HG03521 (cell line): ENCODE data around the gene HNRNPA1.
"Not testable (repeated sequence)": the region's sequence is repeated elsewhere in the genome, so short reads cannot be mapped to it uniquely, and the experiment has no call there.

Experiments used
- ATAC-seq: cut with Tn5 transposase; IDR thresholded peaks from one replicate; pipeline ENCODE4 v1.9.1; 2021; ENCODE audit warnings: mild to moderate bottlenecking, moderate library complexity; ENCODE audit not compliant: unreplicated experiment

Gene HNRNPA1

GRCh38 chr12:54296393-54297099, 16.0 kb downstream of the HNRNPA1 start:
- no peak for ATAC-seq

GRCh38 chr12:54298904-54299303, 18.4 kb downstream of the HNRNPA1 start:
- ATAC-seq = no peak

- ATAC-seq = no peak
These were observed 19.1 kb downstream of the HNRNPA1 start for GRCh38 chr12:54299515-54300224.

GRCh38 chr12:54300225-54300731, 19.8 kb downstream of the HNRNPA1 start:
- ATAC-seq = no peak

GRCh38 chr12:54300732-54301427, 20.4 kb downstream of the HNRNPA1 start, which contains the start of gene NFE2:
Gene NFE2 (minus strand): TSS chr12:54301015. CDS start chr12:54295248, 5,767 bp downstream.
- ATAC-seq = no peak

GRCh38 chr12:54301428-54302048, 21.0 kb downstream of the HNRNPA1 start:
- ATAC-seq = no peak

- ATAC-seq = no peak
These were observed 23.1 kb downstream of the HNRNPA1 start for GRCh38 chr12:54303640-54304039.

- ATAC-seq = no peak
These were observed 23.8 kb downstream of the HNRNPA1 start for GRCh38 chr12:54304187-54304810.

GRCh38 chr12:54306925-54307741, 26.6 kb downstream of the HNRNPA1 start:
- no peak for ATAC-seq

- no peak for ATAC-seq
These were observed 30.5 kb downstream of the HNRNPA1 start for GRCh38 chr12:54311051-54311450.

- ATAC-seq = not testable (repeated sequence)
These were observed 31.8 kb downstream of the HNRNPA1 start for GRCh38 chr12:54312309-54312708.

GRCh38 chr12:54321363-54321762, 40.8 kb downstream of the HNRNPA1 start:
- no peak for ATAC-seq

- peak; percentile 98 for ATAC-seq
These were observed 44.3 kb downstream of the HNRNPA1 start, which contains the start of gene COPZ1 for GRCh38 chr12:54324617-54325441. Gene COPZ1 (plus strand): TSS chr12:54325131. CDS start chr12:54325164, 33 bp downstream.

GRCh38 chr12:54325442-54326109, 45.0 kb downstream of the HNRNPA1 start:
- ATAC-seq = not testable (repeated sequence)

GRCh38 chr12:54328595-54329337, 48.2 kb downstream of the HNRNPA1 start:
- no peak for ATAC-seq

GRCh38 chr12:54329759-54330158, 49.2 kb downstream of the HNRNPA1 start:
- no peak for ATAC-seq

- ATAC-seq = no peak
These were observed 49.9 kb downstream of the HNRNPA1 start for GRCh38 chr12:54330442-54330841.
